Measurements from ENCODE around the gene ARRDC3.
"Not testable (repeated sequence)": the region's sequence is repeated elsewhere in the genome, so short reads cannot be mapped to it uniquely, and the experiment has no call there.

ARRDC3 gene

DNA sequence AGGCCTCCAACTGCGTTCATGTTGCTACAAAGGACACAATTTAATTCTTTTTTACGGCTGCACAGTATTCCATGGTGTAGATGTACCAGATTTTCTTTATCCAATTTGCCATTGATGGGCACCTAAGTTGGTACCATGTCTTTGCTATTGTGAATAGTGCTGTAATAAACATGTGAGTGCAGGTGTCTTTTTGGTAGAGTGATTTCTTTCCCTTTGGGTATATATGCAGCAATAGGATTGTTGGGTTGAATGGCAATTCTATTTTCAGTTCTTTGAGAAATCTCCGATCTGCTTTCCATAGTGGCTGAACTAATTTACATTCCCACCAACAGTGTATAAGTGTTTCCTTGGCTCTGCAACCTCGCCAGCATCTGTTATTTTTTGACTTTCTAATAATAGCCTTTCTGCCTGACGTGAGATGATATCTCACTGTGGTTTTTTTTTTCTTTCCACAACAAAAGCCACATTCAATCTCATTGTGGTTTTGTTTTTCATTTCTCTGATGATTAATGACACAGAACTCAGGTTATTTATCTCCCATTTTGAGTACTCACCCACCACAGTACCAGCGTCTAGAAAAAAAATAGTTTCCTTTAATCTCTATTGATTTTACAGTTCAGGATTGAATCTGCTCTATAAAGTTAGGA, 21.9 kb downstream of the ARRDC3 start:
- H3K4me3 ChIP-seq (ENCODE audit: low read length) = no peak overlapping the region
- peaks cover under 1% of the 10 kb centered on the region for H3K36me3 ChIP-seq (replicated peaks; ENCODE audit: low read depth, low read length)
- H3K9ac ChIP-seq (ENCODE audit: low read length) = no peak overlapping the region
- H3K4me1 ChIP-seq (ENCODE audit: low read length) = no peaks in the 10 kb centered on the region
- H3K27me3 ChIP-seq (ENCODE audit: low read depth, low read length) = no peaks in the 10 kb centered on the region
- no peak overlapping the region for H3K27ac ChIP-seq (ENCODE audit: low read length)
- H2AFZ ChIP-seq (ENCODE audit: low read depth, low read length) = no peak overlapping the region
- TF ChIP-seq CTCF (IDR thresholded peaks at IDR 0.05; ENCODE audit: low read depth, low read length) = no peak
- TF ChIP-seq EZH2phosphoT487 (IDR thresholded peaks at IDR 0.05; ENCODE audit: low read depth) = no peak
- H3K9me3 ChIP-seq (ENCODE audit: insufficient read depth, low read length) = no peaks in the 10 kb centered on the region
- no peak overlapping the region for H3K4me2 ChIP-seq (ENCODE audit: low read length)
- no peaks in the 10 kb centered on the region for H3K79me2 ChIP-seq (ENCODE audit: low read length)
- H4K20me1 ChIP-seq (ENCODE audit: insufficient read depth, low read length) = no peaks in the 10 kb centered on the region

- Histone ChIP-seq H3K36me3 (replicated peaks; ENCODE audit: low read depth, low read length) (no peaks in the 10 kb centered on the region), H3K27me3 (ENCODE audit: low read depth, low read length) (no peaks in the 10 kb centered on the region), H3K9me3 (ENCODE audit: insufficient read depth, low read length) (no peaks in the 10 kb centered on the region), H3K4me2 (ENCODE audit: low read length) (no peak overlapping the region), H3K9ac (ENCODE audit: low read length) (no peak overlapping the region), H3K4me3 (ENCODE audit: low read length) (no peak overlapping the region), H3K79me2 (ENCODE audit: low read length) (no peaks in the 10 kb centered on the region), H4K20me1 (ENCODE audit: insufficient read depth, low read length) (no peaks in the 10 kb centered on the region), H2AFZ (ENCODE audit: low read depth, low read length) (no peak overlapping the region), H3K4me1 (ENCODE audit: low read length) (peaks cover 4% of the 10 kb centered on the region), H3K27ac (ENCODE audit: low read length) (no peak overlapping the region)
- TF ChIP-seq CTCF (IDR thresholded peaks at IDR 0.05; ENCODE audit: low read depth, low read length) (no peak), EZH2phosphoT487 (IDR thresholded peaks at IDR 0.05; ENCODE audit: low read depth) (no peak)
Observed at GRCh38 chr5:91359962-91360609, 23.0 kb downstream of the ARRDC3 start.

DNA sequence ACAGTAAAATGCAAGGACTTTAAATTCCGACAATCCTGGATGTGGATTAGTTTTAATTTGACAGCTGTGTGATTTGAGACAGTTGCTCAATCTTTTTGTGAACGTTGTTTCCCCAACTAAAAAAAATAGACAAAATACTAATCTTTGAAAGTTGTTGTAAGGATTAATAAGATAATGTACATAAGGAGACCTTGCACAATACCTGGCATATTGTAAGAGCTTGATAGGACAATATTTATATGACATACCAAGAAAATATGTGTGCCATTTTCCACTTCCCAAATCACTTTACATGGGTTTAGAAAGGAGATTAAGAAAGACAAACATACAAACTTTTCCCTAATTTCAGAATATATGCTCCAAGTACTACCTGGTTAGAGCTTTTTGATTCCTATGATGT, 25.3 kb downstream of the ARRDC3 start:
- H2AFZ ChIP-seq (ENCODE audit: low read depth, low read length) = no peak overlapping the region
- H3K79me2 ChIP-seq (ENCODE audit: low read length) = no peaks in the 10 kb centered on the region
- H3K36me3 ChIP-seq (replicated peaks; ENCODE audit: low read depth, low read length) = no peaks in the 10 kb centered on the region
- no peaks in the 10 kb centered on the region for H3K9me3 ChIP-seq (ENCODE audit: insufficient read depth, low read length)
- no peak for TF ChIP-seq CTCF (IDR thresholded peaks at IDR 0.05; ENCODE audit: low read depth, low read length)
- TF ChIP-seq EZH2phosphoT487 (IDR thresholded peaks at IDR 0.05; ENCODE audit: low read depth) = no peak
- no peak overlapping the region for H3K4me3 ChIP-seq (ENCODE audit: low read length)
- no peaks in the 10 kb centered on the region for H3K27me3 ChIP-seq (ENCODE audit: low read depth, low read length)
- no peak overlapping the region for H3K27ac ChIP-seq (ENCODE audit: low read length)
- H3K4me1 ChIP-seq (ENCODE audit: low read length) = peaks cover 18% of the 10 kb centered on the region
- H3K4me2 ChIP-seq (ENCODE audit: low read length) = no peak overlapping the region
- H3K9ac ChIP-seq (ENCODE audit: low read length) = no peak overlapping the region
- no peaks in the 10 kb centered on the region for H4K20me1 ChIP-seq (ENCODE audit: insufficient read depth, low read length)

- Histone ChIP-seq H3K79me2 (ENCODE audit: low read length) (no peaks in the 10 kb centered on the region), H2AFZ (ENCODE audit: low read depth, low read length) (no peak overlapping the region), H3K27me3 (ENCODE audit: low read depth, low read length) (no peaks in the 10 kb centered on the region), H3K9ac (ENCODE audit: low read length) (no peak overlapping the region), H4K20me1 (ENCODE audit: insufficient read depth, low read length) (no peaks in the 10 kb centered on the region), H3K4me1 (ENCODE audit: low read length) (peaks cover 18% of the 10 kb centered on the region), H3K27ac (ENCODE audit: low read length) (no peak overlapping the region), H3K9me3 (ENCODE audit: insufficient read depth, low read length) (no peaks in the 10 kb centered on the region), H3K36me3 (replicated peaks; ENCODE audit: low read depth, low read length) (no peaks in the 10 kb centered on the region), H3K4me3 (ENCODE audit: low read length) (no peak overlapping the region), H3K4me2 (ENCODE audit: low read length) (no peak overlapping the region)
- TF ChIP-seq CTCF (IDR thresholded peaks at IDR 0.05; ENCODE audit: low read depth, low read length) (no peak), EZH2phosphoT487 (IDR thresholded peaks at IDR 0.05; ENCODE audit: low read depth) (no peak)
Observed at GRCh38 chr5:91357012-91357634, 26.0 kb downstream of the ARRDC3 start.

DNA sequence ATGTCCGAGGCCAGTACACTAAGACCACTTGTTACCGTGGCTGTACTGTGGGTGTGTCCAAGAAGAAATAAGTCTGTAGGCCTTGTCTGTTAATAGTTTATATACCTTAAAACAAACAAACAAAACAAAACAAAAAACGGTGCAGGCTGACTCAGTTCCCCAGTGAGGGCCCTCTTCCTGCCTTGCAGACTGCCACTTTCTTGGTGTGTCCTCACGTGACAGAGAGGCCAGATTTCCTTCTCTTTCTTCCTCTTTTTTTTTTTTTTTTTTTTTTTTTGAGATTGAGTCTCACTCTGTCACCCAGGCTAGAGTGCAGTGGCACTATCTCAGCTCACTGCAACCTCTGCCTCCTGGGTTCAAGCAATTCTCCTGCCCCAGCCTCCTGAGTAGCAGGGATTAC, 28.2 kb downstream of the ARRDC3 start:
- H3K27ac ChIP-seq (ENCODE audit: low read length); H3K4me3 ChIP-seq (ENCODE audit: low read length): not testable (repeated sequence)
- H2AFZ ChIP-seq (ENCODE audit: low read depth, low read length) = peak overlapping the region; percentile 63; the same call in 1 of the 2 replicates

More for the DNA sequence above, 28.2 kb downstream of the ARRDC3 start:
- H3K9me3 ChIP-seq (ENCODE audit: insufficient read depth, low read length); H3K27me3 ChIP-seq (ENCODE audit: low read depth, low read length); H4K20me1 ChIP-seq (ENCODE audit: insufficient read depth, low read length); H3K36me3 ChIP-seq (replicated peaks; ENCODE audit: low read depth, low read length); H3K79me2 ChIP-seq (ENCODE audit: low read length); H3K9ac ChIP-seq (ENCODE audit: low read length): not testable (repeated sequence)
- Histone ChIP-seq H3K4me1 (ENCODE audit: low read length) (peaks cover 18% of the 10 kb centered on the region), H3K4me2 (ENCODE audit: low read length) (peak overlapping the region; percentile 34; the same call in 1 of the 2 replicates)

Data from OCI-LY3 (cell line).